HCT116 (cell line): Measurements from ENCODE around the gene FBN3. TPM values are rescaled to one million over a fixed set of nuclear protein-coding genes. Genes with fewer than 3 reads are reported as not detected.

ENCODE experiments used
- ATAC-seq: fragments of 200-7000 bp; cut with Tn5 transposase; 2 replicates; pipeline ENCODE4 v1.9.1; 2020; ENCODE audit warnings: mild to moderate bottlenecking, moderate library complexity
- BruUV-seq: library from RNA; stranded (reverse); fragments of 400-500 nt; replicated peaks from 2 replicates; lab custom pipeline; 2021; lab: Mats Ljungman, UMichigan
- CTCF ChIA-PET: fragments of 300-600 bp; sonication (Branson Sonifier 250); formaldehyde crosslinking; loops from one replicate; lab custom pipeline; 2021; ENCODE audit warnings: antibody characterized with exemption; lab: Charles Lee
- POLR2A ChIA-PET: fragments of 300-600, 350-600 bp; sonication (Branson Sonifier 250); formaldehyde crosslinking; loops from one replicate; lab custom pipeline; 2021; ENCODE audit warnings: antibody characterized with exemption; lab: Charles Lee
- RAD21 ChIA-PET, 2 experiments: fragments of 300-600 bp; sonication (Branson Sonifier 250); formaldehyde crosslinking; loops; one replicate each; lab custom pipeline; 2023; ENCODE audit warnings: low total read pairs in 2 of 2; ENCODE audit not compliant: uncharacterized antibody in 2 of 2, unreplicated experiment in 2 of 2, low non-redundant PET in 1 of 2; lab: Charles Lee
- DNase-seq: peaks from one replicate; pipeline ENCODE4 v3.0.0-alpha.2; 2010; ENCODE audit warnings: low read depth, low spot score
- H2AFZ ChIP-seq: fragments of 200-600 bp; shearing (Covaris generic), sonication (generic); 2 replicates; pipeline ENCODE4 v1.6.1; 2017; ENCODE audit warnings: low read depth, mixed run types, mixed read lengths, antibody characterized with exemption, low read length; ENCODE audit not compliant: poor library complexity, severe bottlenecking
- H3K27ac ChIP-seq: 2 replicates; pipeline ENCODE4 v1.5.1; 2012; ENCODE audit warnings: low read depth, low read length
- H3K27me3 ChIP-seq: fragments of 200-600 bp; sonication (generic); 2 replicates; pipeline ENCODE4 v1.6.1; 2016; ENCODE audit warnings: mixed run types, low read length, mixed read lengths; ENCODE audit not compliant: insufficient read depth
- H3K36me3 ChIP-seq, 2 experiments: fragments of 200-500 bp in 1 of 2; fragments of 200-600 bp in 1 of 2; sonication (Bioruptor generic) in 1 of 2; sonication (generic) in 1 of 2; 2 replicates each; pipeline versions ENCODE4 v1.5.1 to v1.6.1; 2014 to 2016; ENCODE audit warnings: low read length in 2 of 2, inconsistent platforms in 1 of 2, mixed read lengths in 1 of 2, mixed run types in 1 of 2; ENCODE audit not compliant: insufficient read depth in 2 of 2, control insufficient read depth in 1 of 2
- H3K4me1 ChIP-seq, 2 experiments: fragments of 200-600 bp in 1 of 2; sonication (generic) in 1 of 2; 2 replicates each; pipeline versions ENCODE4 v1.5.1 to v1.6.1; 2012 to 2017; ENCODE audit warnings: low read length in 2 of 2, inconsistent platforms in 1 of 2, mild to moderate bottlenecking in 1 of 2, mixed read lengths in 1 of 2, mixed run types in 1 of 2, moderate library complexity in 1 of 2; ENCODE audit not compliant: insufficient read depth in 2 of 2, control insufficient read depth in 1 of 2
- H3K4me2 ChIP-seq: fragments of 200-600 bp; sonication (generic); 2 replicates; pipeline ENCODE4 v1.6.1; 2017; ENCODE audit warnings: mixed run types, low read length, mixed read lengths
- H3K4me3 ChIP-seq, 2 experiments: fragments of 200-600 bp in 1 of 2; sonication (generic) in 1 of 2; replicated peaks in 1 of 2; 2 replicates each; pipeline ENCODE4 v1.5.1; 2011 to 2016; ENCODE audit warnings: low read length in 2 of 2, control low read depth in 1 of 2, low read depth in 1 of 2, mild to moderate bottlenecking in 1 of 2, mixed read lengths in 1 of 2, mixed run types in 1 of 2
- H3K79me2 ChIP-seq: fragments of 200-600 bp; sonication (generic); 2 replicates; pipeline ENCODE4 v1.6.1; 2017; ENCODE audit warnings: mild to moderate bottlenecking, mixed run types, low read length, moderate library complexity, mixed read lengths; ENCODE audit not compliant: insufficient read depth
- H3K9ac ChIP-seq: fragments of 200-600 bp; sonication (generic); 2 replicates; pipeline ENCODE4 v1.6.1; 2016; ENCODE audit warnings: low read length, mixed read lengths
- H3K9me2 ChIP-seq: fragments of 200-600 bp; sonication (generic), shearing (Covaris generic); 2 replicates; pipeline ENCODE4 v1.6.1; 2017; ENCODE audit warnings: mixed run types, mild to moderate bottlenecking, moderate library complexity; ENCODE audit not compliant: insufficient read depth
- H3K9me3 ChIP-seq, 2 experiments: fragments of 200-500 bp in 1 of 2; fragments of 200-600 bp in 1 of 2; sonication (Bioruptor generic) in 1 of 2; sonication (generic) in 1 of 2; 2 replicates each; pipeline ENCODE4 v1.6.1; 2014 to 2017; ENCODE audit warnings: low read length in 2 of 2, mixed read lengths in 2 of 2, inconsistent platforms in 1 of 2, low read depth in 1 of 2, mild to moderate bottlenecking in 1 of 2, mixed run types in 1 of 2, moderate library complexity in 1 of 2; ENCODE audit not compliant: control insufficient read depth in 1 of 2, insufficient read depth in 1 of 2
- H4K20me1 ChIP-seq: fragments of 200-600 bp; sonication (generic), shearing (Covaris generic); 2 replicates; pipeline ENCODE4 v1.6.1; 2017; ENCODE audit warnings: mixed run types, mild to moderate bottlenecking, moderate library complexity; ENCODE audit not compliant: insufficient read depth
- CEBPB ChIP-seq: IDR thresholded peaks from 2 replicates; pipeline ENCODE4 v1.6.1; 2012; ENCODE audit warnings: low read depth
- EGR1 ChIP-seq: IDR thresholded peaks from 2 replicates; pipeline ENCODE4 v1.6.1; 2012; ENCODE audit warnings: low read depth
- EZH2phosphoT487 ChIP-seq: fragments of 200-600 bp; IDR thresholded peaks from 2 replicates; pipeline ENCODE4 v1.6.1; 2018; ENCODE audit warnings: antibody characterized with exemption, borderline replicate concordance
- JUND ChIP-seq: IDR thresholded peaks from 2 replicates; pipeline ENCODE4 v1.6.1; 2012
- POLR2AphosphoS5 ChIP-seq: IDR thresholded peaks from 2 replicates; pipeline ENCODE4 v1.6.1; 2011; ENCODE audit warnings: mild to moderate bottlenecking, low read depth, low read length, moderate library complexity
- TCF7L2 ChIP-seq: IDR thresholded peaks from 2 replicates; pipeline ENCODE4 v1.7.0; 2011; ENCODE audit warnings: borderline replicate concordance, inconsistent platforms; ENCODE audit not compliant: insufficient read depth, insufficient read length; ENCODE audit errors: extremely low read depth
- ZFX ChIP-seq: fragments of 450-650 bp; IDR thresholded peaks from 2 replicates; pipeline ENCODE4 v1.6.1; 2017
- ZNF274 ChIP-seq: fragments of 200-500 bp; sonication (Bioruptor generic); IDR thresholded peaks from 2 replicates; pipeline ENCODE4 v1.6.1; 2014; ENCODE audit warnings: mild to moderate bottlenecking, low read depth, low read length, inconsistent platforms
- intact Hi-C: fragments of 100-400 bp; cut with micrococcal nuclease; formaldehyde crosslinking; loops from 2 replicates; pipeline ENCODE4 v1.10.0; 2022
- total RNA-seq: library from RNA; stranded (reverse); gene quantifications from one replicate; pipeline ENCODE4 v1.2.1, GENCODE V29; 2021; ENCODE audit not compliant: unreplicated experiment
- TF ChIP-seq, protein P1 (sequence below): IDR thresholded peaks from 2 replicates; pipeline ENCODE4 v1.6.1; 2011; ENCODE audit warnings: mild to moderate bottlenecking, low read length, moderate library complexity; ENCODE audit not compliant: insufficient replicate concordance; ENCODE audit errors: extremely low read depth

FBN3 gene
- total RNA-seq, 1 experiment from 2014 or later, result 6.6 TPM

- TF ChIP-seq, protein P1, sequence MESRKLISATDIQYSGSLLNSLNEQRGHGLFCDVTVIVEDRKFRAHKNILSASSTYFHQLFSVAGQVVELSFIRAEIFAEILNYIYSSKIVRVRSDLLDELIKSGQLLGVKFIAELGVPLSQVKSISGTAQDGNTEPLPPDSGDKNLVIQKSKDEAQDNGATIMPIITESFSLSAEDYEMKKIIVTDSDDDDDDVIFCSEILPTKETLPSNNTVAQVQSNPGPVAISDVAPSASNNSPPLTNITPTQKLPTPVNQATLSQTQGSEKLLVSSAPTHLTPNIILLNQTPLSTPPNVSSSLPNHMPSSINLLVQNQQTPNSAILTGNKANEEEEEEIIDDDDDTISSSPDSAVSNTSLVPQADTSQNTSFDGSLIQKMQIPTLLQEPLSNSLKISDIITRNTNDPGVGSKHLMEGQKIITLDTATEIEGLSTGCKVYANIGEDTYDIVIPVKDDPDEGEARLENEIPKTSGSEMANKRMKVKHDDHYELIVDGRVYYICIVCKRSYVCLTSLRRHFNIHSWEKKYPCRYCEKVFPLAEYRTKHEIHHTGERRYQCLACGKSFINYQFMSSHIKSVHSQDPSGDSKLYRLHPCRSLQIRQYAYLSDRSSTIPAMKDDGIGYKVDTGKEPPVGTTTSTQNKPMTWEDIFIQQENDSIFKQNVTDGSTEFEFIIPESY, result no peak
- TF ChIP-seq EGR1, result no peak
- TF ChIP-seq CEBPB, result no peak
- no peak for TF ChIP-seq TCF7L2
- no peak for TF ChIP-seq JUND
These were observed 930 bp upstream of the FBN3 start (continued) for GRCh38 chr19:8150178-8150865.

DNA sequence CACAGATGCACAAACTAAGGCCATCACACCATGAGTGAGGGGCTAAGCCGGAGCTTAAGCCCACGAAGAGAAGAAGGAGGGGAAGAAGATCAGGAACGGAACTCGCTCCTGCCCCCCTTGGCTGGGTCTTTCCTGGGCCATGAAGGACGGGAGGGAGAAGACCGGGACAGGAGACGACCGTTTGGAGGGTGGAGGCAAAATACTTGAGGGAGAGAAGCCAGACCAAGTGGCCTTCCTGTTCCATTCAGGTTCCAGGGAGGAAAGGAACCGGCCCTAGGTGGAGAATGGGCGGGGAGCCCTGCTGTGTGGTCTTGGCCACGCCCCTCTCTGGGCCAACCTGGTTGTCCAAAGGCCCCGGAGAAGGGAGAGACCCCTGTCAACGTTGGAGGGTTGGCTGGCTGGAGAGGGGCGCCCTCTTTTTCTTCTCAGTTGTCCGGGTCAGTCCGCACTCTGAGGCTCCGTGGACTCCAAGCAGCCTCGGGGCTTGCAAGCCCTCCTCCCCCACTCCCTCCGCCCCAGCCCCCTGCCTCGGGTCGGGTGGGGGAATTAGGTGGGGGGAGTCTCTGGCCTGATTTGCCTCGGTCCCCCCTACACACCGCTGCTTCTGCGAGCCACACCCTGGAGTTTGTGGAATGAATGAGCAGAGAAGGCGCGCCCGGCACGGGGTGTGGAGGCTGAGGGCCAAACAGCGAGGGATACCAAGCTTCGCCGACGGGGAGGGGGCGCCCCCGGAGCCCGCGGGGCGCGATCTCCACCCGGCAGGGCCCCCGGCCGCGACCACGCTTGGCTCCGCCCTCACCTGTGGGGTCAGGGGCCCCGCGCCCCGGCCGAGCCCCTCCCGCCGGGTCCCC lies 757 bp downstream of the FBN3 start:
- POLR2A ChIA-PET, result no interaction called here
- BruUV-seq, result no TSS peak
- Histone ChIP-seq H3K4me3 (peak overlapping the region; percentile 51 to 70), H3K9ac (peak overlapping the region; percentile 60), H3K79me2 (no peaks in the 10 kb centered on the region), H3K9me3 (no peaks in the 10 kb centered on the region), H3K4me1 (peaks cover 8 to 30% of the 10 kb centered on the region in 2 experiments; a peak in 3 of 4 replicates), H3K27me3 (no peaks in the 10 kb centered on the region), H3K4me2 (peak overlapping the region; percentile 100), H3K9me2 (no peaks in the 10 kb centered on the region), H2AFZ (peak overlapping the region; percentile 48), H3K36me3 (no peaks in the 10 kb centered on the region), H3K27ac (no peak overlapping the region; the same call in 1 of the 2 replicates), H4K20me1 (no peaks in the 10 kb centered on the region)
- CTCF ChIA-PET, result no interaction called here
- ATAC-seq (peak; percentile 80), DNase-seq (peak; percentile 24)
- intact Hi-C loops, result no loop called here
- RAD21 ChIA-PET, result interaction anchor here (0.5 to 0.6 kb wide), 2 partner anchors 55 to 101 kb away, joined by 3 to 4 read pairs; no protein-coding TSS in a partner anchor
- TF ChIP-seq, protein P1, result no peak
- TF ChIP-seq ZNF274 (no peak), EZH2phosphoT487 (no peak), POLR2AphosphoS5 (peak; percentile 53; the same call in 1 of the 2 replicates), ZFX (no peak)
